Epithelial cell of prostate (primary cell): ENCODE results near the gene PTPRN.
A peak's percentile ranks its signal among the peaks of the same experiment; 100 is the strongest.
"Not testable (repeated sequence)": the region's sequence is repeated elsewhere in the genome, so short reads cannot be mapped to it uniquely, and the experiment has no call there.

Experiments used
- DNase-seq: peaks from one replicate; pipeline ENCODE4 v3.0.0-alpha.2; 2011; ENCODE audit warnings: low read depth, low spot score
- H3K27ac ChIP-seq: fragments of 450-650 bp; 2 replicates; pipeline ENCODE4 v1.5.1; 2017; ENCODE audit warnings: mild to moderate bottlenecking

Gene PTPRN

DNA sequence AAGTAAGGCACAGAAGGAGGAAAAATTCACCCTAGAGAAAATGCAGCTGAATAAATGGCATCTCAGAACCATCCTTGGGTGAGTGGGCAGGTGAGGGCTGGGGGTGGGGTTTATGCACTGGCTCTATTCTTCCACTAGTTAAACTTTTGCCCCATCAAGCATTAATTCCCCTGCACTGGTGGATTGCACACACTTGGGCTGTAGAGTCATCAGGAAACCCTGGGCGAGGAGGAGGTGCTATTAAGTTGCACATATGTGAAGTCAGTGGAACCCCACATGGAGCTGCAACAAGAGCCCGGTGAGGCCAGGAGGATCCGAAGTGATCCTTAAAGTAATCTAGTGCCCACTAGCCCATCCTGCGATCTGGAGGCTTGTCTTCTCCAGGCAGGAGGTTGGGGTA is 36.8 kb downstream of the PTPRN start:
- no peak for DNase-seq
- H3K27ac ChIP-seq = peak overlapping the region; percentile 100

DNA sequence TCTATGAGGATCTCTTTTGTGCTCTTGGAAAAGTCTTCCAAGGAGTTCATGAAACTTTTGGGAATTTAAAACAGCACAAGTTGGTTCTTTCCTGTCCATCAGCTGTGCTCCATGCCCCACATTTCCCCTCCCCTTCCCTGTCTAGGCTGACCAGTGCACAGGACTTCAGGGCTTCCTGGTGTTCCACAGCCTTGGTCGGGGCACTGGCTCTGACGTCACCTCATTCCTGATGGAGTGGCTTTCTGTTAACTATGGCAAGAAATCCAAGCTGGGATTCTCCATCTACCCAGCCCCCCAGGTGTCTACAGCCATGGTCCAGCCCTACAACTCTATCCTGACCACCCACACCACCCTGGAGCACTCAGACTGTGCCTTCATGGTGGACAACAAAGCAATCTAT is 38.2 kb downstream of the PTPRN start:
- no peak overlapping the region for H3K27ac ChIP-seq
- no peak for DNase-seq

DNA sequence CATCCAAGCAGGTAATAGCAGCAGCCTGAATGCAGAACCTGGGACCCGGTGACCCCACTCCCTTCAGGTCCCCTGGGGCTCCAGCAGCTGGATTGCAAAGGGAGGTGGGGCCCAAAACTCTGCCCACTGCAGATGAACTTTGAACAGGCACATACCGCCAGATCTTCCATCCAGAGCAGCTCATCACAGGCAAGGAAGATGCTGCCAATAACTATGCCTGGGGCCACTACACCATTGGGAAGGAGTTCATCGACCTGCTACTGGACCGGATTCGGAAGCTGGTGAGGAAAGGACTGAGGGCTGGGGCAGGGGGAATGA is 39.2 kb downstream of the PTPRN start:
- DNase-seq = no peak
- H3K27ac ChIP-seq = peak overlapping the region; percentile 34

DNA sequence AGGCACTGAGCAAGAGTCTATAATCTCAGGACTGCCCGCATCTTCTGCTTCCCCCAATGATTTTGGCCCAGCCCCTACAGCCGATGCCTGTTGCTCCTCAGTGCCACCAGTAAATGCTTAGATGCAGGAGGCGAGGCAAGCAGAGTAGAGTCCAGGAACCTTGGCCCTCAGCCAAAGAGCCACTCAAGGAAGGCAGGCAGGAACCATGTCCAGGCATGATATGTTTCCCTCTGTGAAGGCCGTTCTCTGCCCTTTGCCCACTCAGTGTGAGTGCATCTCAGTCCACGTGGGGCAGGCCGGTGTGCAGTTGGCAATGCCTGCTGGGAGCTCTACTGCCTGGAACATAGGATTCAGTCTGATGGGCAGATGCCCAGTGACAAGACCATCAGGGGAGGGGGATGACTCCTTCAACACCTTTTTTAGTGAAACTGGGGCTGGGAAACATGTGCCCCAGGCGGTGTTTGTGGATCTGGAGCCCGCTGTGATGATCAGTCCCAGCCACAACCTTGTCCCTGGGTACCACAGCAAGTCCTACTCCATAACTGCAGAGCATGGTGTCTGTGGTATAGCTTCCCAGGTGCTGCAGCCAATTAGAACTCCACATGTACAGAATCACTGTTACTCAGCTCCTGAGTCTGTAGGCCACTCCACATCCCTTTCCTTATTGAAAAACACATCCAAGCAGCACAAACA is 39.7 kb downstream of the PTPRN start:
- H3K27ac ChIP-seq = peak overlapping the region; percentile 34
- DNase-seq = no peak

DNA sequence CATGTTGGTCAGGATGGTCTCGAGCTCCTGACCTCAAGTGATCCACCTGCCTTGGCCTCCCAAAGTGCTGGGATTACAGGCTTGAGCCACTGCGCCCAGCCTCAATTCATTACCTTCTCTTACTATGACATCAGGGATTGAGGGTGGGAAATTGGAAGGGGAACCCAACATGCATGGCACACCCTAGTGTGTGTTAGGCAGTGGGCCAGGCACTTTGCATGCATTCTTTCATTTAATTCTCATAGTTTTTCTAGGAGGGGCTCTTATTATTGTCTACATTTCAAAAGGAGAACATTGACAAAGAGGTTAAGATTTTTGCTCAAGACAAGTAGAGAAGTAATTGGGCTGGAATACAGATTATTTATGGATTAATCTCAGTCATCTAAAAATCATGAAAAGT is 40.9 kb downstream of the PTPRN start:
- no peak overlapping the region for H3K27ac ChIP-seq
- DNase-seq = no peak

DNA sequence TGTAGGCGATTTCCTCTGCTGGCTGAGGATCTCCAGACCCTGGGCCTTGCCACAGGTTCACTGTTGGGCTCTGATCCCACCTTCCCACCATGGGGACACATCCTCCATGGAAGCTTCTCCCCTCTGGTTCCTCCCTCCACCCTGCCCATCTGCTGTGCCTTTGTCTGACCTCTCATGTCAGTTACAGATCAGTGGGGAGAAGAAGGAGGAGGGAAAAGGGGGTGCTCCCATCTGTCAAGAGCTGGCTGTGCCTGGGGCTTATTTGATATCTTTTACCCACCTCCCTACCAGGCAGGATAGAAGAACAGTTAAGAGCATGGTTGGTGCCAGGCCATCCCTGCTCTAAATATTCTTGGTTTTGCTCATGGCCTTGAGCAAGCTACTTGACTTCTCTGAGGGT is 42.3 kb downstream of the PTPRN start:
- DNase-seq = no peak
- H3K27ac ChIP-seq = no peak overlapping the region

DNA sequence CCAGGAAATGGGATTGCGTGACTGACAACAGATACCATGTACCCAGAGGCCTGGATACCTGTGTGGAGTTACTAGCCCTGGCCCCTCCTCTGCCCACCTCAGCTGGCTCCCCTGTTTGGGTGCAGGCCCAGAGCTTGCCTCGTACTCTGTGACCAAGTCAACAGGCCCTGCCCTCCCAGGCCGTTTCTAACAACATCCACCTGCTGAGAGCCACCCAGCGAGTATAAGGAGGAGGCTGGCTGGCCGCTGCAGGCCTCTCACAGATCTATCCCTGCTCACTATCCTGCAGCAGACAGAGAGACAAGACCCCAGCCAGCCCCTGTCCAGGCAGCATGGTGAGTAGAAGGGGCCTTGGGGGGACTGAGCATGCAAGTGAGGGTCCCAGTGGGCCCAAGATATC is 43.0 kb downstream of the PTPRN start:
- DNase-seq = no peak
- H3K27ac ChIP-seq = no peak overlapping the region

DNA sequence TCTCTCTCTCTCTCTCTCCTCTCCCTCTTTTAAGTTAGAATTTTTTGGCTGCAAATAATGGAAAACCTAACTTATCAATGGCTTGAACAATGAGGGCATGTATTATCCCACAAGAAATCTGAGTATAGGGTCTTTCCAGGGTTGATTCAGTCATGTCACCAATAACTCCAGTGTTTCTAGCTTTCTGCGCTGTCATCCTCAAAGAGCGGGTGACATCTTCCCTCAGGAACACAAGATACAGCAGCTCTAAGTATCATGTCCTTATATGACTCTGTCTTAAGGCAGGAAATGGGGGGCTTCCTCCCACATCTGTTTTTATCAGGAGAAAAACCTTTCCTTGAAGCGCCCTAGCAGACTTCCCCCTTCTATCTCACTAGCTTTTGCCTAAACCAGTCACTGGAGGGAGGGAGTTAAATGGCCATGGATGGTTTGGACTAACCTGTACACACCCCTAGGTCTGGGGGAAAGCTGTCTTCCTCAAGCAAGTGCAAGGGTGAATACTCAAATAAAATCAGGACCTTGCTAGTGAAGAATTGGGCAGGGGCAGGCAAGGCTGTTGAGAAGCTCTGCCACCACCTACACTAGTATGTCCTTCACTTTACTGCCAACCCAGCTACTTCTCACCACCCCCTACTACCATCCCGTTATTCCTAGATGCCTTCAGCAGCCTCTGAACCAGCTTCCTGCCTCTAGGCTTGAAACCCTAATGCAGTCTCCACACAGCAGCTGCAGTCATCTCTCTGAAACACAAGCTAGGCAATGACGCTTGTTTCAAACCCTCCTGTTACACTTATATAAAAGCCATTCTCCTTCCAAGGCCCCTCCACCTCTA is 48.0 kb downstream of the PTPRN start:
- DNase-seq = no peak
- H3K27ac ChIP-seq = no peak overlapping the region

DNA sequence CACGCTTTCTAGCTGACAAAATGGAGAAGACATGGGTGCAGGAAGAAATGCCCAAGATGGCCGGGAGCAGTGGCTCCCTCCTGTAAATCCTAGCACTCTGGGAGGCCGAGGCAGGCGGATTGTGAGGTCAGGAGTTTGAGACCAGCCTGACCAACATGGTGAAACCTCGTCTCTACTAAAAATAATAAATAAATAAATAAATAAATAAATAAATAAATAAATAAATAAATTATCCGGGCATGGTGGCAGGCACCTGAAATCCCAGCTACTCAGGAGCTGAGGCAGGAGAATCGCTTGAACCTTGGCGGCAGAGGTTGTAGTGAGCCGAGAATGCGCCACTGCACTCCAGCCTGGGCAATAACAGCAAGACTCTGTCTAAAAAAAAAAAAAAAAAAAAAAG is 50.3 kb downstream of the PTPRN start:
- not testable (repeated sequence) for DNase-seq, H3K27ac ChIP-seq

DNA sequence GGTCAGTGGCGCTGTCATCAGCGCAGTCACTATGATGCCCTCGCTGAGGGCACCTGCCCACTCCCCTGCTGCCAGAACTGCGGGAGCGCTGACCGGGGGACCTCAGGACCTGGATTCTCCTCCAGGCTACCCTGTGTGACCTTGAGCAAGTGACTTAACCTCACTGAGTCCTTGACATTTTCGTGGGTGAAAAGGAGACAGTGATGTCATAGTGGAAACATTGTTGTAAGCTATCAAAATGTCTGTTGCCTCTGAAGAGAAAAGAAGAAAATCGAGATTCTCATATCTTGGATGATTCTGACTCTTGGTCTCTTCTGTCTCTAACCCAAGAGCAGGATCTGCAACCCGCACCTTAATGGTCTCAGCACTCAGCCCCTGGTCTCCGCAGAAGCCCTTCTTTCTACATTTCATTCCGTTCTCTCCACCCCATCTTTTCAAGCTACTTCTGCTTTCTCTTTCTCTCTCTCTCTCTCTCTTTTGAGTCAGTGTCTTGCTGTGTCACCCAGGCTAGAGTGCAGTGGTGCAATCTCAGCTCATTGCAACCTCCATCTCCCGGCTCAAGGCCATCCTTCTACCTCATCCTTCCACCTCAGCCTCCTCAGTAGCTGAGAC is 54.5 kb downstream of the PTPRN start:
- DNase-seq = no peak
- H3K27ac ChIP-seq = peak overlapping the region; percentile 99

DNA sequence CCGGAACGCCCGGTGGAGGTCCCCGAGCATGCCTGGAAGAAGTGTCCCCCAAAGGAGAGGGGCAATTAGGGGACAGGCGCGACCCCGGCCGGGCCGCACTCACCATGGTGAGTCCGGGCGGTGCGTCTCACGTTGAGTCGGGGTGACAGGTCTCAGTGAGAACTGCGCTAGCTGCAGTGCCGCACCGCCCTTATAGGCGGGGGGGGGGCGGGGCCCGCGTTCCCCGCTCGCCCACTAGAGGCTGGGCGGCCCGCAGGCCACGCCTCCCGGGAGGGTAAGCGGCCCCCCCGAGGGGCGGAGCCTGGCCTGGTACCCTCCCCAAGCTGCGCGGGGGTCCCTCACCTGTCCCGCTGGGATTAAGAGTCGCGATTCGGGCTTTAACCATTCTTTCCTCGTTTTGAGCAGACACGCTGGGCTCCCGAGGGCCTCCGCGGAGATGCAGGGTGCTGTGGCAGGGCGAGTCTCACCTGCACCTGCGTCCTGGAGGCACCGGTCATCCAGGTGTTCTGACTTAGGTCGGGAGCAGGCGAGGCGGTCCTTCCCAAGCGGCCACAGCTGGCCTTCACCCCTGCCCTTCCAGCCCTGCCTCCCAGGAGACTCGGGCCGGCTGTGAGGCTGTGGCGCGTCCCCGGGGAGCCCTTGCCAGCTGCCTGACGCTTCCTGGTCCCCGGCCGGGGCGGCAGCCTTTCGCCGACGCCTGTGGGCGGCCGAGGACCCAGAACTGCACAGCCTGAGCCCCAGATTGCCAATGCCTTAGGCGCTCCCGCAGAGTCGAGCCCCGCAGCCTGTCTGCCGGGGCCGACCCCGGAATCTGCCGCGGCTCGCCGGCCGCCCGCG is 55.2 kb downstream of the PTPRN start, which contains the start of gene TUBA4A:
Gene TUBA4A, minus strand, starts transcription at position 166 of the 837 bp plus-strand sequence. Its CDS starts 60 bp downstream, at position 106.
- DNase-seq = no peak
- H3K27ac ChIP-seq = peak within 1 kb of the TSS; percentile 99

DNA sequence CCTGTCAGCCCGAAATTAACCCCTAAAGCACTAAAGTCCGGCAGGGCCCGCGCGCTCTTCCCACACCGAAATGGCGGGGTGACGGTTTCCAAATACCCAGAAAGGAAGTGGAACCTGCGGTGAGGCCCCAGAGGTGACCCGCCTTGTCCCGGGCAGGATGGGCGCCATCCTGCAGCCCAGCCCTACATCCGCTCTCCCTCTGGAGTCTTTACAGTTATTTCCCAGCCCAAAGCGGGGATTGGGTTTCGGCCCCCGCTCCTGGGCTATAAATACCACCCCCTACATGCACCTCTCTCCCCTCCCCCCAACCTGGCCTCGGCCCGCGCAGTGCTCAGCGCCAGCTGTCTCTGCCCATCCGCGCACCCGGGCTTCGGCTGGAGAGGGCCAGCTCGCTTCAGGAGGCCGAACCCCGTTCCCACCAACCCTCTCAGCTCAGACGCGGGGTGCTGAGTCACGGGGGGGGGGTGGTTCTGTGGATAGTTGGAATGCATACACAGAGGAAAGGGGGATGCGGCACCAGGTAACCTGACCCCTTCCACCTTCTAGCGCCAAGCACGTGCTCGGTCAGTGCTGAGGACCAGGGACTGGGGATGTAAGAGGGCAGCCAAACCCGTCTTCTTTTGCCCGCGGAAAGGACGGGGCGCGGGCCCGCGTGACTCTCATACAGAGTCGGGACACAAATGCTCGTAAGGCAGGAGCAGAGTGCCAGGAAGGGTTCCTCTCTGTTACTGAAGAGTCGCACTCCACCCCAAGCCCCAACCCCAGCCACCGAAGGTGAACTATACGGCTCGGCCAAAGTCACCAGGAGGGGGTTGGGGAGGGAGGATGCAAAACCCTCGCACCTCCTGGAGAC is 56.1 kb downstream of the PTPRN start, which contains the start of gene TUBA4B:
Gene TUBA4B, plus strand, starts transcription at position 344 of the 853 bp plus-strand sequence. Its CDS starts 165 bp downstream, at position 509.
- peak within 1 kb of the TSS; percentile 99 for H3K27ac ChIP-seq
- DNase-seq = no peak

DNA sequence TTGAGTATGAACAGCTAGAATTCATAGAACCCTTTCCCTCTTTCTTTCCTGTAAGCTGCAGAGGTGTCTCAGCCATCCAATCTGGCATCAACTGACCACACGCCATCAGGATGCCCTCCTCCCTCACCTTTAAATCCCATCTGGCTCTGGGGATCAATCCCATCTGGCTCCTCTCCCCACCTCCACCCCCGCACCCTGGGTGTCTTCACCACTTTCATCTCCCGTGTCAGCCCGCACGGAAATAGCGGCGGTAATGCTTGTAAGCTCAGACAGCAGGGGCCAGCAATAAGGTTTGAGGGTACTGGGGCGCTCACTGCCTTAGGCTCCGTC is 56.7 kb downstream of the PTPRN start:
- H3K27ac ChIP-seq = peak overlapping the region; percentile 99
- DNase-seq = no peak

DNA sequence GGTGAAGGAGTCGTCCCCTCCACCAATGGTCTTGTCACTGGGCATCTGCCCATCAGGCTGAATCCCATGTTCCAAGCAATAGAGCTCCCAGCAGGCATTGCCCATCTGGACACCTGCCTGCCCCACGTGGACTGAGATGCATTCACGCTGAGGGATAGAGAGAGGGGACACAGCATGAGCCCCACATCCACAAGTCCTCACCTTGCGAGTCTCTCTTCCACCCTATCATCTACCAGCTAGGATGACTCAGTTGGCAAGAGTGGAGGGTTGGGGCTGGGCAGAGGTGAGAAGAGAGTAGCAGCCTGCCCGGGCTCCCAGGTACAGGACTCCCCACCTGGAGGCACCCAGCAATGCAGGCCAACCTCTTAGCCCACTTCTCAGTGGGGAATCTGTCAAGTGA is 57.1 kb downstream of the PTPRN start:
- DNase-seq = no peak
- H3K27ac ChIP-seq = peak overlapping the region; percentile 99

DNA sequence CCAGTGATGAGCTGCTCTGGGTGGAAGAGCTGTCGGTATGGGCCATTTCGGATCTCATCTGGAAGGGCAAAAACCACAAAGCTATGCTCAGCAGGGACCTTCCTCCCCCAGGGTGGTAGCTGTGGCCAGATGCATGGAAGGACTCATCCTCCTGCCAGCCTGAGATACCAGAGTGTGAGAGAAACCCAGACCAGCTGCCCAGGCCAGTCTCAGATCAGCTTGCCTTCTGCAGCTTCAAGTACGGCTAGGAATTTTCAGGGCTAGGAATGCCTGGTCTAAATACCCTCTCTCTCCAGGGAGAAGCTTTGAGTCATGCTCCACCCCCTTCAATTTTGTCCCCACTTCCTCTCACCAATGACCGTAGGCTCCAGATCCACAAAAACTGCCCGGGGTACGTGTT is 57.5 kb downstream of the PTPRN start:
- H3K27ac ChIP-seq = peak overlapping the region; percentile 99

DNA sequence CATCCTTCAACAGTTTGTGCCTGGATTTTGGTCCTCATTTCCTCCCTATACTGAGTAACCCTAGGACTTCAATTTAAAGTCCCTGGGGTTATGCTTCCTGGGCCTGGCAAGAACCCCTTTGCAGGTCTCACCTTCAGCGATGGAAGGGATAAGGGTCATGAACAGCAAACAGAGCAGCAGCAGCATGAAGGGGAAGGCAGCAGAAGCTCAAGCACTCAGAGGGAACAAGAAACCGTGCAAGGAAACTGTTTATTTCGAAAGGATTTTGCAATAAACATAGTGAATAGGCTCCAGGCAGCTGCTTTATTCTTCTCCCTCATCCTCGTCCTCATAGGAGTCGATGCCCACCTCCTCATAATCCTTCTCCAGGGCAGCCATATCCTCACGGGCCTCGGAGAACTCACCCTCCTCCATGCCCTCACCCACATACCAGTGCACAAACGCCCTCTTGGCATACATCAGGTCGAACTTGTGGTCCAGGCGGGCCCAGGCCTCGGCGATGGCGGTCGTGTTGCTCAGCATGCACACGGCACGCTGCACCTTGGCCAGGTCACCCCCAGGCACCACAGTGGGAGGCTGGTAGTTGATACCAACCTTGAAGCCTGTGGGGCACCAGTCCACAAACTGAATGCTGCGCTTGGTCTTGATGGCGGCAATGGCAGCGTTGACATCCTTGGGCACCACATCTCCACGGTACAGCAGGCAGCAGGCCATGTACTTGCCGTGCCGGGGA is 59.0 kb downstream of the PTPRN start:
- peak overlapping the region; percentile 99 for H3K27ac ChIP-seq
- DNase-seq = no peak

More for the DNA sequence above, 57.5 kb downstream of the PTPRN start:
- no peak for DNase-seq

DNA sequence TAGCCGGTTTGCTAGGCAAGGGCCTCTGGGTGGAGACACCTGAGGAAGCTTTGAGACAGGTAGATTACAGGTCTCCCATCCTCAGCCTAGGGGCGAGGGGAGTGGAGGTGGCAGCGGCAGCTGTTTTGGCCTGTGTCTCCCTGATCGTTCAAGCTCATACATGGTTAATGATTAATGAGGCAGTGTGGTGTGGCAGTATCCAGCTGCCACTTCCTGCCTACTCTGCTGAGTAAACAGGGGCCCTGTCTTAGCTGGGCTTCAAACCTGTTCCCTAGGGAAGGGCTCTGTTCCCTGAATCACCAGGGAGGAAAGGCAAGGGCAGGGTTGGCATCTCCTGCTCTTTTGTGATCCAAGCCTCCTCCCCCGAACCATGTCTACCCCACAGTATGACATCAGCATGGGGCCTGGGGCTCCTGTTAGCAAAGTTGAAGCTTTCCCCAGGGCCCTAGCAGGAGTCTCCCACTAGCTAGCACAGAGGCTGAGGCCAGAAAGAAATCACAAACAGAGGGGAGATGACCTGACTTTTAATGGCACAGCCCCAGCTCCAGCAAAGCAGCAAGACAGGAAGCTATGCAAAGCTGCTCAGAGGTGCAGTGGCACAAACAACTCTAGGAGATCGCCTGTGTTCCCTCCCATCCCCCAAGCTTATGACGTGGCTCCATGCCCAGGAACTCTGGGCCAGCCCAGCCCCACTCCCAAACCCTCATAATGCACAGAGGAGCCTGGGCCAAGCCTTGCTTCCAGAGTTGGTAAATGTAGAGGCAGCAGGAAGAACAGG is 59.8 kb downstream of the PTPRN start:
- peak; percentile 94 for DNase-seq
- peak overlapping the region; percentile 99 for H3K27ac ChIP-seq

DNA sequence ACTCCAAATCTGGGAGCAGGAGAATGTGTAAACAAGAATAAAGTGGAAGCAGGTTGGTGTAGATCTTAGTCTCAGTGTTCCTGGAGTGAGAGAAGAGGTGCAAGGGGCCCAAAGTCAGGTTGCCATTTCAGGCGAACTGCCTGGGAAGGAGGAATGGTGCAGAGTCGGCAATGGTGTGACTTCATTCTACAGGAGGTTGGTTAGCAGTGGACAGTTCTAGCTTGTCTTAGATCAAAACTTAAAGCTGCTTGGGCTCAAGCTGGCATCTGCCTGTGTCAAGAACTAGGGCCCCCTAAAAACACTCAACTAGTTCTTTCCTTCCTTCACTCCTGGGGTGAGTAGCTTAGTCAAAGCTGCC is 60.4 kb downstream of the PTPRN start:
- DNase-seq = no peak

More for the DNA sequence above, 60.4 kb downstream of the PTPRN start:
- H3K27ac ChIP-seq = peak overlapping the region; percentile 99
